ENCODE results near the gene EIF2S2.
A peak's percentile ranks its signal among the peaks of the same experiment; 100 is the strongest.
"Not testable (repeated sequence)": the region's sequence is repeated elsewhere in the genome, so short reads cannot be mapped to it uniquely, and the experiment has no call there.

Gene EIF2S2, protein sequence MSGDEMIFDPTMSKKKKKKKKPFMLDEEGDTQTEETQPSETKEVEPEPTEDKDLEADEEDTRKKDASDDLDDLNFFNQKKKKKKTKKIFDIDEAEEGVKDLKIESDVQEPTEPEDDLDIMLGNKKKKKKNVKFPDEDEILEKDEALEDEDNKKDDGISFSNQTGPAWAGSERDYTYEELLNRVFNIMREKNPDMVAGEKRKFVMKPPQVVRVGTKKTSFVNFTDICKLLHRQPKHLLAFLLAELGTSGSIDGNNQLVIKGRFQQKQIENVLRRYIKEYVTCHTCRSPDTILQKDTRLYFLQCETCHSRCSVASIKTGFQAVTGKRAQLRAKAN

DNA sequence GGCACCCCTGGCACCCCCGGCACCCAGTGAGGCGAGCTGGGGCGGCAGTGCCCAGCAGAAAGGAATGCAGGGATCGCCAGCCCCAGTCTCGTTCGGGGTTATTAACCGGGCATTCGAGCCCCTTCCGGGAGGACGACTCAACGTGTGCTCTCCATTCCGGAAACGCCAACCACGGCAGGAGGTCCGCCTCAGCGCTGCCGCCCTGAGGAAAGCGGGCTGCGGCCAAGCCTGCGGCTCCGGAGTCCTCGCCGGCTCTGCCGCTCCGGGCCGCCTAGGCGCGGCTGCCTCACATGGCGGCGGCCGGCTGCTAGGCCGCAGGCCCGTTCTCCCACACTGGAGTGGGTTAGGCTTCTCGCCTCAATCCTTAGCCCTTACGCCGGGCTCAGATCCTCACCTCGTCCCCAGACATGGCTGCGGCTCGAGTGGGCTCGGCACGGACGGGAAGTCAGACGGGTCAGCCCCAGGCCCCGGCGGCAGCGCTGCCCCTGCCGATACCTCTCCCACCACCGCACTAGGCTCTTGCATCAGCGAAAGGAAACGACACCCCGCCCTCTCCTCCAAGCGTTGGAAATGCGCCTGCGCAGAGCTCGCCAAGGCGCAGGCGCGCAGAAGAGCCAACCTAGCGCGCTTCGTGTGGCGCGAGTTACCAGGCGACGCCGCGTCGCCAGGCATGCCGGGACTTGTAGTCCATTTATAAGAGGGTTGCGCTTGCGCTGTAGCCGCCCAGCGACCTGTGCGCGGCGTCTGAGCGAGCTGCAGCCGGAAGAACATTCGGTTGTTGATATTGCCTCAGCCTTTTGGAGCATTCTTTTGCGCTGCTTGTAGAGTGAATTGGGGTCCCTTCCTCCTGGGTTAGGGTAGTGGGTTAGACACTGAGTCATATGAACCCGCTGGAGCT is at the start of gene EIF2S2:
EIF2S2 (minus strand) TSS at position 542 of the 898 bp plus-strand sequence; CDS start at position 409, 133 bp downstream.
- peak; percentile 85 to 93 for DNase-seq (ENCODE audit: low read depth in 1 of 2, low spot score in 1 of 2)

DNA sequence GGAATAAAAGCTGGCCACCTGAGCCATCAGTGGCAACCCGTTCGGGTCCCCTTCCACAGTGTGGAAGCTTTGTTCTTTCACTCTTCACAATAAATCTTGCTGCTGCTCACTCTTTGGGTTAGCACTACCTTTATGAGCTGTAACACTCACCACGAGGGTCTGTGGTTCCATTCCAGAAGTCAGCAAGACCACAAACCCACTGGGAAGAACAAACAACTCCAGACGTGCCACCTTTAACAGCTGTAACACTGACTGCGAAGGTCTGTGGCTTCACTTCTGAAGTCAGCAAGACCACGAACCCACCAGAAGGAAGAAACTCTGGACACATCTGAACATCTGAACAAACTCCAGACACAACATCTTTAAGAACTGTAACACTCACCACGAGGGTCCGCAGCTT is 45.7 kb upstream of the EIF2S2 start:
- not testable (repeated sequence) for DNase-seq (ENCODE audit: low read depth in 1 of 2, low spot score in 1 of 2)

GRCh38 chr20:34155836-34156235 is 43.8 kb upstream of the EIF2S2 start:
- DNase-seq (ENCODE audit: low read depth in 1 of 2, low spot score in 1 of 2) = no peak

- not testable (repeated sequence) for DNase-seq (ENCODE audit: low read depth in 1 of 2, low spot score in 1 of 2)
These were observed 41.1 kb upstream of the EIF2S2 start for GRCh38 chr20:34153169-34153568.

DNA sequence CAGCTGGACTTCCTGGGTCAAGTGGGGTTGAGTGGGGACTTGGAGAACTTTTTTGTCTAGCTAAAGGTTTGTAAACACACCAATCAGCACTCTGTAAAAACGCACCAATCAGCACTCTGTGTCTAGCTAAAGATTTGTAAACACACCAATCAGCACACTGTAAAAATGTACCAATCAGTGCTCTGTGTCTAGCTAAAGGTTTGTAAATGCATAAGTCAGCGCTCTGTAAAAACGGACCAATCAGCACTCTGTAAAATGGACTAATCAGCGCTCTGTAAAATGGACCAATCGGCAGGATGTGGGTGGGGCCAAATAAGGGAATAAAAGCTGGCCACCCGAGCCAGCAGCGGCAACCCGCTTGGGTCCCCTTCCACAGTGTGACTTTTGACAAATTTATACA is 40.0 kb upstream of the EIF2S2 start:
- DNase-seq (ENCODE audit: low read depth in 1 of 2, low spot score in 1 of 2) = not testable (repeated sequence)

DNA sequence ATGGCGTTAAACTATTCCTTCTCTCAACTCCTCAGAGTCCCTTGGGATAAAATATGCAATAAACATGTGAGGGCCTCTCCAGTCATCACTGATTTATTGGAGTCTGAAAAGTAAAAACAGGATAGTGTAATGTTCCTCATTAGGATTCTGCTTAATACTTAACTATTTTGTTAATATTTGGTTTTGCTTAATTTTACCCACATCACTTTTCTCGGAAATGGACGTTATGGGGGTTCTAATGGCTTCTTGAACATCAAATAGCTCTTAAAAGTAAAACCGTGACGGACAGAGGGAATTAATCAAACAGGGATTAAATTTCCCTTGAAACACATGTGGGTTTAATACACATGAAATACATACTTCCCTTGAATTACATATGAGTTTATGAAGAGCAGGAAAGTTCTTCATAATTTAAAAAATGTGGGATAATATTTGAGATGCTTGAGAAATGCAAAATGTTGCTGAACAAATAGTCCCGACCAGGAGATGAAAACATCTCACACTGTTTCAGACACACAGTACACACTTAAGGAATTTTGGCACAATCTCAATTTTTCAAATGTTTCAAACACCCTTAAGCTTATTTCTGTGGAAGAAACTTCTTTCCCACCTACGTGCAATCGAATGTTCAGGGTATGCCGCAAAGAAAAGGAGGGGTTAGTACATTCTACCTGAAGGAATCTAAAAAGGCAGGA is 38.4 kb upstream of the EIF2S2 start:
- no peak for DNase-seq (ENCODE audit: low read depth in 1 of 2, low spot score in 1 of 2)

GRCh38 chr20:34145280-34145819 is 33.3 kb upstream of the EIF2S2 start:
- DNase-seq (ENCODE audit: low read depth in 1 of 2, low spot score in 1 of 2) = no peak

GRCh38 chr20:34143951-34144350 is 31.9 kb upstream of the EIF2S2 start:
- no peak for DNase-seq (ENCODE audit: low read depth in 1 of 2, low spot score in 1 of 2)

- DNase-seq (ENCODE audit: low read depth in 1 of 2, low spot score in 1 of 2) = no peak
These were observed 30.1 kb upstream of the EIF2S2 start for GRCh38 chr20:34142121-34142520.

DNA sequence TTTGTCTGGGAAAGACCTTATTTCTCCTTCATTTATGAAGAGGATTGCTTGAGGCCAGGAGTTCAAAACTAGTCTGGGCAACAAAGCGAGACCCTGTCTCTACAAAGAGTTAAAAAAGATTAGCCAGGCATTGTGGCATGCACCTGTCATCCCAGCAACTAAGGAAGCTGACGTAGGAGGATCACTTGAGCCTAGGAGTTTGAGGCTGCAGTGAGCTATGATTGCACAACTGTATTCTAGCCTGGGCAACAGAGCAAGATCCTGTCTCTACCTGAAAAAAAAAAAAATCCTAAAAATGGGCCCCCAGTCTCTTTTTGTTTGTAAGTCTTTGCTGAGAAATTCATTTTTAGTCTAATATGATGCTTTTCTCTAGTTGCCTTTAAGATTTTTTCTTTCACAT is 29.2 kb upstream of the EIF2S2 start:
- no peak for DNase-seq (ENCODE audit: low read depth in 1 of 2, low spot score in 1 of 2)

- DNase-seq (ENCODE audit: low read depth in 1 of 2, low spot score in 1 of 2) = not testable (repeated sequence)
These were observed 23.7 kb upstream of the EIF2S2 start for GRCh38 chr20:34135525-34136275.

DNA sequence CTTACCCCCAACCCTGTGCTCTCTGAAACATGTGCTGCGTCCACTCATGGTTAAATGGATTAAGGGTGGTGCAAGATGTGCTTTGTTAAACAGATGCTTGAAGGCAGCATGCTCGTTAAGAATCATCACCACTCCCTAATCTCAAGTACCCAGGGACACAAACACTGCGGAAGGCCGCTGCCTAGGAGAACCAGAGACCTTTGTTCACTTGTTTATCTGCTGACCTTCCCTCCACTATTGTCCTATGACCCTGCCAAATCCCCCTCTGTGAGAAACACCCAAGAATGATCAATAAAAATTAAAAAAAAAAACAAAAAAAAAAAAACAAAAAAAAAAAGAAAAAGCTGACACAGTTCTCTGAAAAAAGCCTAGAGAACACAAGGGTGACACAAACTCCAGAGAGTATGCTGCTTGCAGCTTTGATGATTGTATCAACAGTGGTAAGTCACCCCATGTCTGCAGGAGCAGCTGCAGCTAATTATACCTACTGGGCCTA is 21.4 kb upstream of the EIF2S2 start:
- DNase-seq (ENCODE audit: low read depth in 1 of 2, low spot score in 1 of 2) = not testable (repeated sequence)

- DNase-seq (ENCODE audit: low read depth in 1 of 2, low spot score in 1 of 2) = not testable (repeated sequence)
These were observed 20.9 kb upstream of the EIF2S2 start for GRCh38 chr20:34132943-34133342.

GRCh38 chr20:34132491-34132890 is 20.4 kb upstream of the EIF2S2 start:
- not testable (repeated sequence) for DNase-seq (ENCODE audit: low read depth in 1 of 2, low spot score in 1 of 2)

DNA sequence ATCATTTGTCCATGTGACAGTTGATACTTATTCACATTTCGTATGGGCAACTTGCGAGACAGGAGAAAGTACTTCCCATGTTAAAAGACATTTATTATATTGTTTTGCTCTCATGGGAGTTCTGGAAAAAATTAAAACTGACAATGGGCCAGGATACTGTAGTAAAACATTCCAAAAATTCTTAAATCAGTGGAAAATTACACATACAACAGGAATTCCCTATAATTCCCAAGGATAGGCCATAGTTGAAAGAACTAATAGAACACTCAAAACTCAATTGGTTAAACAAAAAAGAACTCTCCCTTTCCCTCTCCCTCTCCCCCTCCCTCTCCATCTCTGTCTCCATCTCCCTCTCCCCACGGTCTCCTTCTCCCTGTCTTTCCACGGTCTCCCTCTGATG is 19.4 kb upstream of the EIF2S2 start:
- DNase-seq (ENCODE audit: low read depth in 1 of 2, low spot score in 1 of 2) = no peak

- DNase-seq (ENCODE audit: low read depth in 1 of 2, low spot score in 1 of 2) = peak in 1 of 2 donors; percentile 27
These were observed 17.6 kb upstream of the EIF2S2 start for GRCh38 chr20:34129518-34130162.

- no peak for DNase-seq (ENCODE audit: low read depth in 1 of 2, low spot score in 1 of 2)
These were observed 15.7 kb upstream of the EIF2S2 start for GRCh38 chr20:34127792-34128191.

- no peak for DNase-seq (ENCODE audit: low read depth in 1 of 2, low spot score in 1 of 2)
These were observed 12.6 kb upstream of the EIF2S2 start for GRCh38 chr20:34124469-34125249.

DNA sequence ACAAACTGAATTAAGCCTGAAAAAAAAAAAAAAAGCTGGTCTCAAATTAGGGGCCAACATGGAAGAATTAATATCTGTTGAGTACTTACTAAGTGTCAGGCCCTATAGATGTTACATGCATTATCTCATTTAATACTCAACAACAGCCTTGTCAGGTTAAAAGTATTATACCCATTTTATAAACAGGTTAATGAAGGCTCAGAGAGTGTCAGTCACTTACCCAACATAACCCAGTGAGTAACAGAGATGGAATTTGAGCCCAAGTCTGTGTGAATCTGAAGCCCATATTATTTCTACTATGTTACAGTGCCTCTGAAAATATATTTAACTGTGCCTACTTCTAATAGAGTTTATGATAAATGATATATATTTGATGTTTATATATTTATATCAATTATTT is 11.3 kb upstream of the EIF2S2 start:
- DNase-seq (ENCODE audit: low read depth in 1 of 2, low spot score in 1 of 2) = no peak
